C4-2B (cell line): ENCODE measurements around the gene NPHP4.

Experiments
- ZFX ChIP-seq: fragments of 450-650 bp; IDR thresholded peaks from 2 replicates; pipeline ENCODE4 v1.6.1; 2017
- TF ChIP-seq, protein P1 (sequence below): fragments of 450-650 bp; conservative IDR thresholded peaks from 2 replicates; pipeline ENCODE4 v1.5.1; 2017; ENCODE audit warnings: mild to moderate bottlenecking

DNA sequence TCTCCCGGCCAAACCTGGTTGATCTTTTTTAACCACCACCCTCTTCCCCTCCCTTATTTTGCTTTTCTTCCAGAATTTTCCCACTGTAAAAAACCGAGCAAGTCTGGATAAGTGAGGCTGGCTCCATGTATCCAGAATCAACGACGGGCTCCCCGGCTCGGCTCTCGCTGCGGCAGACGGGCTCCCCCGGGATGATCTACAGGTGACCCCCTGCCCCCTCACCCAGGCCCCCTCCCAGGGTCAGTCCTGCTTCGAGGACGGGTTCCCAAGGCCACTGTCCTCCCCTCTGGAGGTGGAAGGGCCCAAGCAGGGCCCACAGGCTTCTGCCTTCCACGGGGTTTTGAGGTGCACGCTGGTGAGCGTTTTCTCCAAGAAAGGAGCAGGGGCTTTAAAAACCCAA lies 48.2 kb upstream of the NPHP4 start:
- TF ChIP-seq, protein P1, sequence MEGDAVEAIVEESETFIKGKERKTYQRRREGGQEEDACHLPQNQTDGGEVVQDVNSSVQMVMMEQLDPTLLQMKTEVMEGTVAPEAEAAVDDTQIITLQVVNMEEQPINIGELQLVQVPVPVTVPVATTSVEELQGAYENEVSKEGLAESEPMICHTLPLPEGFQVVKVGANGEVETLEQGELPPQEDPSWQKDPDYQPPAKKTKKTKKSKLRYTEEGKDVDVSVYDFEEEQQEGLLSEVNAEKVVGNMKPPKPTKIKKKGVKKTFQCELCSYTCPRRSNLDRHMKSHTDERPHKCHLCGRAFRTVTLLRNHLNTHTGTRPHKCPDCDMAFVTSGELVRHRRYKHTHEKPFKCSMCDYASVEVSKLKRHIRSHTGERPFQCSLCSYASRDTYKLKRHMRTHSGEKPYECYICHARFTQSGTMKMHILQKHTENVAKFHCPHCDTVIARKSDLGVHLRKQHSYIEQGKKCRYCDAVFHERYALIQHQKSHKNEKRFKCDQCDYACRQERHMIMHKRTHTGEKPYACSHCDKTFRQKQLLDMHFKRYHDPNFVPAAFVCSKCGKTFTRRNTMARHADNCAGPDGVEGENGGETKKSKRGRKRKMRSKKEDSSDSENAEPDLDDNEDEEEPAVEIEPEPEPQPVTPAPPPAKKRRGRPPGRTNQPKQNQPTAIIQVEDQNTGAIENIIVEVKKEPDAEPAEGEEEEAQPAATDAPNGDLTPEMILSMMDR, result no peak
- no peak for TF ChIP-seq ZFX
